Fibroblast of the aortic adventitia (primary cell): ENCODE data around the gene CCDC34. TPM values are rescaled to one million over a fixed set of nuclear protein-coding genes. Genes with fewer than 3 reads are reported as not detected.

ENCODE experiments used
- DNase-seq: peaks from one replicate; pipeline ENCODE4 v3.0.0-alpha.2; 2010; ENCODE audit warnings: low read depth
- H3K4me3 ChIP-seq: 2 replicates; pipeline ENCODE4 v1.5.1; 2011; ENCODE audit warnings: low read depth, mild to moderate bottlenecking, control low read depth, low read length, moderate library complexity
- total RNA-seq: library from RNA; depleted of rRNA; stranded (reverse); fragments of >200 nt; gene quantifications from 2 replicates; pipeline ENCODE4 v1.2.3, GENCODE V29; 2012; ENCODE audit warnings: low replicate concordance
- TF ChIP-seq, protein P1 (sequence below): IDR thresholded peaks from 2 replicates; pipeline ENCODE4 v1.5.1; 2011; ENCODE audit warnings: mild to moderate bottlenecking, low read length, control low read depth, inconsistent platforms; ENCODE audit not compliant: insufficient read depth

The CCDC34 gene
- total RNA-seq, 1 donor = 10.7 TPM

- TF ChIP-seq, protein P1, sequence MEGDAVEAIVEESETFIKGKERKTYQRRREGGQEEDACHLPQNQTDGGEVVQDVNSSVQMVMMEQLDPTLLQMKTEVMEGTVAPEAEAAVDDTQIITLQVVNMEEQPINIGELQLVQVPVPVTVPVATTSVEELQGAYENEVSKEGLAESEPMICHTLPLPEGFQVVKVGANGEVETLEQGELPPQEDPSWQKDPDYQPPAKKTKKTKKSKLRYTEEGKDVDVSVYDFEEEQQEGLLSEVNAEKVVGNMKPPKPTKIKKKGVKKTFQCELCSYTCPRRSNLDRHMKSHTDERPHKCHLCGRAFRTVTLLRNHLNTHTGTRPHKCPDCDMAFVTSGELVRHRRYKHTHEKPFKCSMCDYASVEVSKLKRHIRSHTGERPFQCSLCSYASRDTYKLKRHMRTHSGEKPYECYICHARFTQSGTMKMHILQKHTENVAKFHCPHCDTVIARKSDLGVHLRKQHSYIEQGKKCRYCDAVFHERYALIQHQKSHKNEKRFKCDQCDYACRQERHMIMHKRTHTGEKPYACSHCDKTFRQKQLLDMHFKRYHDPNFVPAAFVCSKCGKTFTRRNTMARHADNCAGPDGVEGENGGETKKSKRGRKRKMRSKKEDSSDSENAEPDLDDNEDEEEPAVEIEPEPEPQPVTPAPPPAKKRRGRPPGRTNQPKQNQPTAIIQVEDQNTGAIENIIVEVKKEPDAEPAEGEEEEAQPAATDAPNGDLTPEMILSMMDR = no peak
These were observed 4.9 kb upstream of the CCDC34 start for GRCh38 chr11:27367881-27368280.

DNA sequence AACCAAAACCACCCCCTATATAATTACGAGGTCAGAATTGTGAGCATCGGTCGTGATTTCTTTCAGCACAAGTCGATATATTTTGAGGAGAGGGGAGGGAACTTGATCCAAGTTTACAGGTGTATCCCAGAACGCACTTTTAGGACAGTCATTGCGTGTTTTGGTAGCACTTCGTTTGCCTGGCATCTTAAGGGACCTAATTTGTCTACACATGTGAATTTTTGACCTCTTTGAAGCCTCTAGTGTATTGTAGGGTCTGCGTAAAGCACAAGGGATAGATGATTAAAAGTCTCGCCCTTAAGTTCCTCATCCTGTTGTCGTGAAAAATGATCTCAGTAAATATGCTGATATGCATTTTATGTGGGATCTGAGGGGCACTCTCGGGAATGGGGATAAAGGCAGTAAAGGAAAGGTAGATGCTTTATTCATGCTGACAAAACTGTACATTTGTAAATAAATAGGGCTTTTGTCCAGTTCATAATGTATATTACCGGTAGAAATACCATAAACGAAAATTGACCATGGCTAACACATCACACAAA, 632 bp upstream of the CCDC34 start:
- H3K4me3 ChIP-seq = peak overlapping the region; percentile 80
- DNase-seq = no peak
- TF ChIP-seq, protein P1 = no peak

More at GRCh38 chr11:27367881-27368280, 4.9 kb upstream of the CCDC34 start:
- DNase-seq = no peak
- no peak overlapping the region for H3K4me3 ChIP-seq

DNA sequence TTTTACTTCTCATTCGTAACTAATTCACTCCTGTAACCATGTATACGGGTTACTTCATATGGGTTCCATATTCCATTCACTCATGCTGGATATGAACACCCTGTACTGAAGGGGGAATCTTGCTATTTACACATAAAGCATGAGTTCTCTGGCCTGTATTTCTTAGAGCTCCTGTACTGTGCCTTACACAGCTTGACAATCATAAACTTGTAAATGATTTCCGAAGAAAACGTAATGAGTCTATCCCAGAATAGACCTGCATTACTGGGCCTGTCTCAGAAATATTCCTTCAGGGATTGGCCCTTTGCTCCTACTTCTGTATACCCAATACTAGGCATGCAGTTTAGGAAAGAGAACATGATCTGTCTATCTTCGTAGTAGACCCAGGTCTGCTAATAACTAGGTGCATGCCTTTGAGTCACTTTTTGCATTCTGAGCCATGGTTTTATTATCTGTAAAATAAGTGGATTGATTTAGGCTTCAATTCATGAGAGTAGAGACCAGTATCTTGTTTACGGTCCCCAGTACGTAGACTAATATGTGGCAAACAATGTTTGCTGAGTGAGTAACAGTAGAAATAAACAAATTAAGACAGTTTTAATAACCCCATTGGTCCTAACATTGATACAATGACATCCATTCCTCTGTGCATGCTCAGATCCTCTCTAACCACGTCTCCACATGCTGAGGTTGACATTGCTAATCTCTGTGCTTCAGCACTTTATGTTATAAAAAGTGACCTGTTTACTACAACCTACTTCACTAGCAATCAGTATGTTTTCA, 1.2 kb downstream of the CCDC34 start:
- TF ChIP-seq, protein P1 = no peak
- no peak overlapping the region for H3K4me3 ChIP-seq
- DNase-seq = no peak

GRCh38 chr11:27358296-27358695, 4.7 kb downstream of the CCDC34 start:
- TF ChIP-seq, protein P1 = no peak
- peak; percentile 17 for DNase-seq
- H3K4me3 ChIP-seq = no peak overlapping the region

DNA sequence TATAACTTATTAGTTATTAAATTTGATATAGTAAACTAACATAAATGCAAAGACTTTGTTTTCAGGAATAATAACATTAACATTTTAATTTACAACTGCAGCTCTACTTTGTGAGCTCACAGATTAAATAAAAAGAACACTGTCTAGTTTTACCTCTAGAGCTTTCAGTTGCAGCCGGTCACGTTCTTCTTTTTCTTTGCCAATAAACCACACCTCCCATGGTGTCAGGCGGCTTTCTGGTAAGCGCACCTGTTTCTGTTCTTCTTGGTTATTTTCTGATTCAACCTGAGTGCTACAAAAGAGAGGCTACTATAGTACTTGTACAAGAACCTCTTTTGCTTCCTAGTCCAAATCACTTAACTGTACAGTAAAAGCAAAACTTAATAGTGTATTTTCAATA, 5.8 kb downstream of the CCDC34 start:
- no peak for DNase-seq
- no peak overlapping the region for H3K4me3 ChIP-seq
- TF ChIP-seq, protein P1 = no peak

- TF ChIP-seq, protein P1 = no peak
- no peak overlapping the region for H3K4me3 ChIP-seq
- no peak for DNase-seq
These were observed 6.3 kb downstream of the CCDC34 start for GRCh38 chr11:27356624-27357222.
